GM23338 (cell line): Measurements from ENCODE around the gene CTNNA3.

Source experiments
- CREB1 ChIP-seq: fragments of 250-450 bp; sonication (Bioruptor Pico); IDR thresholded peaks from 2 replicates; pipeline ENCODE4 v1.5.0; 2020; ENCODE audit warnings: low read depth, mild to moderate bottlenecking, moderate library complexity
- CTCF ChIP-seq, 2 experiments: fragments of 200-600 bp in 1 of 2; sonication (generic) in 1 of 2; conservative IDR thresholded peaks; 2 replicates each; pipeline versions ENCODE4 v1.5.1 to v1.6.1; 2016 to 2017; ENCODE audit warnings: antibody characterized with exemption in 2 of 2, low read depth in 2 of 2, mild to moderate bottlenecking in 2 of 2, moderate library complexity in 1 of 2
- ETS1 ChIP-seq: IDR thresholded peaks from 2 replicates; pipeline ENCODE4 v1.6.1; 2016; ENCODE audit warnings: antibody characterized with exemption
- EZH2 ChIP-seq: fragments of 200-600 bp; sonication (generic); IDR thresholded peaks from one replicate; pipeline ENCODE4 v1.8.0; 2017; ENCODE audit warnings: antibody characterized with exemption, mild to moderate bottlenecking, low read depth; ENCODE audit not compliant: unreplicated experiment
- EZH2phosphoT487 ChIP-seq: fragments of 200-600 bp; sonication (generic); IDR thresholded peaks from one replicate; pipeline ENCODE4 v1.8.1; 2018; ENCODE audit warnings: antibody characterized with exemption; ENCODE audit not compliant: unreplicated experiment
- JUNB ChIP-seq: IDR thresholded peaks from one replicate; pipeline ENCODE4 v1.6.1; 2016; ENCODE audit warnings: antibody characterized with exemption; ENCODE audit not compliant: unreplicated experiment
- NANOG ChIP-seq: IDR thresholded peaks from 2 replicates; pipeline ENCODE4 v1.6.1; 2016; ENCODE audit warnings: antibody characterized with exemption, borderline replicate concordance
- POLR2AphosphoS5 ChIP-seq: IDR thresholded peaks from 2 replicates; pipeline ENCODE4 v1.6.1; 2016; ENCODE audit warnings: antibody characterized with exemption, low read depth
- REST ChIP-seq: IDR thresholded peaks from one replicate; pipeline ENCODE4 v1.6.1; 2018; ENCODE audit warnings: antibody characterized with exemption; ENCODE audit not compliant: unreplicated experiment
- STAT1 ChIP-seq: IDR thresholded peaks from one replicate; pipeline ENCODE4 v1.6.1; 2016; ENCODE audit warnings: antibody characterized with exemption; ENCODE audit not compliant: unreplicated experiment
- ZNF114 ChIP-seq: fragments of 250-450 bp; sonication (Bioruptor Pico); IDR thresholded peaks from 2 replicates; pipeline ENCODE4 v1.5.0; 2020; ENCODE audit warnings: mild to moderate bottlenecking, moderate library complexity
- ZNF331 ChIP-seq: fragments of 250-450 bp; sonication (Bioruptor Pico); IDR thresholded peaks from 2 replicates; pipeline ENCODE4 v1.5.0; 2020; ENCODE audit warnings: low read depth, mild to moderate bottlenecking, moderate library complexity
- ZNF462 ChIP-seq: fragments of 250-450 bp; sonication (Bioruptor Pico); IDR thresholded peaks from 2 replicates; pipeline ENCODE4 v1.5.0; 2020; ENCODE audit warnings: mild to moderate bottlenecking, moderate library complexity

GRCh38 chr10:66167816-66168215 is 1528.2 kb downstream of the CTNNA3 start:
- TF ChIP-seq CTCF (conservative IDR thresholded peaks at IDR 0.05; ENCODE audit: low read depth in 2 of 2) (no peak), POLR2AphosphoS5 (no peak), EZH2 (no peak), ZNF462 (CRISPR knock-in tag) (no peak), EZH2phosphoT487 (no peak), REST (no peak), CREB1 (CRISPR knock-in tag) (no peak), JUNB (no peak), NANOG (no peak), ETS1 (no peak), ZNF114 (CRISPR knock-in tag) (no peak), ZNF331 (CRISPR knock-in tag) (no peak), STAT1 (no peak)
